Heart right ventricle (tissue), 16 donors: ENCODE results near the gene FHIP1A. TPM values are rescaled to one million over a fixed set of nuclear protein-coding genes. Genes with fewer than 3 reads are reported as not detected.

ENCODE experiments used
- ATAC-seq, 8 donors: fragments of 200-7000 bp; cut with Tn5 transposase; one replicate each; pipeline ENCODE4 v1.9.1; 2020; ENCODE audit warnings: mild to moderate bottlenecking in 8 of 8, moderate library complexity in 8 of 8, moderate number of reproducible peaks in 1 of 8
- DNase-seq, 2 donors: peaks; one replicate each; pipeline ENCODE4 v3.0.0-alpha.2; 2020
- H3K27ac ChIP-seq, 10 donors: fragments of 200-600 bp; sonication (generic) in 2 of 10; one replicate each; pipeline versions ENCODE4 v1.5.0 to v1.8.0; 2020 to 2022; ENCODE audit warnings: mild to moderate bottlenecking in 3 of 10
- H3K27me3 ChIP-seq, 7 donors: fragments of 200-600 bp; one replicate each; pipeline ENCODE4 v1.8.0; 2021 to 2022; ENCODE audit warnings: mild to moderate bottlenecking in 2 of 7
- H3K36me3 ChIP-seq, 9 donors: fragments of 200-600 bp; sonication (generic) in 1 of 9; one replicate each; pipeline versions ENCODE4 v1.5.0 to v1.8.0; 2020 to 2022; ENCODE audit warnings: mild to moderate bottlenecking in 2 of 9
- H3K4me1 ChIP-seq, 9 donors: fragments of 200-600 bp; sonication (generic) in 1 of 9; one replicate each; pipeline versions ENCODE4 v1.5.0 to v1.8.0; 2020 to 2022; ENCODE audit warnings: mild to moderate bottlenecking in 4 of 9
- H3K4me3 ChIP-seq, 10 donors: fragments of 200-600 bp; sonication (generic) in 2 of 10; one replicate each; pipeline versions ENCODE4 v1.5.0 to v1.8.0; 2020 to 2022; ENCODE audit warnings: mild to moderate bottlenecking in 7 of 10, moderate library complexity in 2 of 10
- H3K9me3 ChIP-seq, 11 donors: fragments of 200-600 bp in 10 of 11; sonication (generic) in 2 of 11; one replicate each; pipeline versions ENCODE4 v1.5.0 to v1.8.0; 2013 to 2022; ENCODE audit warnings: mild to moderate bottlenecking in 2 of 11, control low read depth in 1 of 11, moderate library complexity in 1 of 11
- CTCF ChIP-seq, 9 donors: fragments of 200-600 bp; sonication (generic) in 2 of 9; IDR thresholded peaks; one replicate each; pipeline versions ENCODE4 v1.5.0 to v1.8.0; 2021 to 2022; ENCODE audit warnings: antibody characterized with exemption in 9 of 9, mild to moderate bottlenecking in 5 of 9, moderate library complexity in 1 of 9
- WGBS, 2 donors: extraction: QIAGEN DNeasy Blood & Tissue Kit; methylation state at CpG; one replicate each; pipeline ENCODE4 v1.1.7; 2013; ENCODE audit warnings: inconsistent platforms in 1 of 2; 5-methylcytosine and 5-hydroxymethylcytosine counted together
- intact Hi-C, 10 donors: fragments of 100-400 bp; cut with DNase I; formaldehyde crosslinking; loops; one replicate each; pipeline versions ENCODE4 v1.11.1 to v1.14.2; 2022
- polyA plus RNA-seq, 2 donors: library from polyadenylated mRNA; stranded (reverse); fragments of 200-250 nt; gene quantifications; one replicate each; pipeline ENCODE4 v1.2.3, GENCODE V29; 2013
- total RNA-seq, 10 donors: library from RNA; stranded (reverse); fragmentation: NEBNext Ultra II Directional in 3 of 10; extraction: Animal tissue kit (Norgen Biotek cat#: 25700) in 3 of 10; gene quantifications; one replicate each; pipeline versions ENCODE4 v1.2.1 to v1.2.4, GENCODE V29; 2021 to 2023
- donor health status: Arrhythmogenic right ventricular cardiomyopathy.
- donor health status: ischemic (EF 13 %, LVEDD 7.1; RV severe dilation, severe dysfunction).
- donor health status: healthy with polysubstance abuse.
- donor health status: DM: no; HTN: yes; CAD: no.
- donor health status: DM: no; HTN: no; CAD: no.
- donor health status: ischemic (EF 25% LVEDD 6.9; RV normal size, moderate dysfunction).
- donor health status: ischemic (EF 25% LVEDD 5.7; RV mildly dilated, moderate dysfunction).
- donor health status: healthy.
- donor health status: DM: yes; HTN: yes; CAD: no.
- donor health status: Ischemic cardiomyopathy.
- donor health status: ischemic (EF 35%, LVEDD 5.7; RV mildly dilated, moderate dysfunction).
- donor health status: nonischemic (EF 11% LVEDD 7.7; RV severe dilation, severe dysfunction).
- donor health status: DM: yes; HTN: yes; CAD: no.
- donor health status: PGD.
- donor health status: ischemic (EF 29% LVEDD 5.4; RV normal size, mild dysfunction).
- donor health status: nonischemic (EF 23%, LVEDD 6.1; RV moderate dilation, normal function).

The FHIP1A gene
- total and polyA plus RNA-seq, 12 donors: 0.77 to 27.7 (median 20.5) TPM

DNA sequence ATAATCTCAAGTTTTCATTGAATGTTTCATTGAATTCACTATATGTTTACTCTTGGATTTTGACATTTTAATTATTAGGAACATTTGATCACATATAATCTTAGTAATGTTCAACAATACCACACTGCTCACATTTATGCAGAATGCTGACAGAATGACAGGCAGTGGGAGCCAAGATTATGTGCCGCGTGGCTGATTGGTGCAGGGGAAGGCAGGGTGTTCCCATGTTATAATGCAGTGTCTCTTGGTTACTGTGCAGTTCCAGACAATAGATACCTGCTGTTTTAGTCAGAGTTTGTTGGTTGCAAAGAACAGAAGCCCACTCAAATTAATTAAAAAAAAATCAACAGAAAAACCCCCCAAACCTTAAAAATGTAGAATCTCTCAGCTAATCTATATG lies 33.0 kb downstream of the FHIP1A start:
- no peak for TF ChIP-seq CTCF (IDR thresholded peaks at IDR 0.05)
- Histone ChIP-seq H3K36me3 (no peaks in the 10 kb centered on the region), H3K9me3 (no peaks in the 10 kb centered on the region), H3K27me3 (peaks cover 0 to 4% (median 0%) of the 10 kb centered on the region in 7 donors), H3K4me3 (no peak overlapping the region), H3K27ac (no peak overlapping the region), H3K4me1 (peaks cover 0 to 11% (median 0%) of the 10 kb centered on the region in 9 donors)
- WGBS, 2 donors: 72 to 79% methylated on average over 2 of the region's 2 CpGs
- peak in 1 of 8 donors; percentile 74 for ATAC-seq
- no peak for DNase-seq
- intact Hi-C loops: no loop called here

GRCh38 chr4:151443247-151443646 lies 34.3 kb downstream of the FHIP1A start:
- intact Hi-C loops: no loop called here
- Histone ChIP-seq H3K4me1 (peaks cover 0 to 11% (median 0%) of the 10 kb centered on the region in 9 donors), H3K9me3 (no peaks in the 10 kb centered on the region), H3K4me3 (no peak overlapping the region), H3K27ac (no peak overlapping the region), H3K36me3 (no peaks in the 10 kb centered on the region), H3K27me3 (peaks cover 0 to 4% (median 0%) of the 10 kb centered on the region in 7 donors)
- ATAC-seq (no peak), DNase-seq (no peak)
- 64 to 77% methylated on average over 5 of the region's 5 CpGs for WGBS, 2 donors
- TF ChIP-seq CTCF (IDR thresholded peaks at IDR 0.05): no peak

- intact Hi-C loops: no loop called here
- 65 to 70% methylated on average over 6 of the region's 6 CpGs for WGBS, 2 donors
- Histone ChIP-seq H3K27me3 (peaks cover 0 to 4% (median 0%) of the 10 kb centered on the region in 7 donors), H3K9me3 (no peaks in the 10 kb centered on the region), H3K27ac (no peak overlapping the region), H3K4me1 (peaks cover 0 to 11% (median 0%) of the 10 kb centered on the region in 9 donors), H3K4me3 (no peak overlapping the region), H3K36me3 (no peaks in the 10 kb centered on the region)
- DNase-seq (no peak), ATAC-seq (no peak)
- TF ChIP-seq CTCF (IDR thresholded peaks at IDR 0.05): no peak
Observed at GRCh38 chr4:151443752-151444151, 34.8 kb downstream of the FHIP1A start.

- Histone ChIP-seq H3K9me3 (no peaks in the 10 kb centered on the region), H3K27me3 (peaks cover 0 to 4% (median 0%) of the 10 kb centered on the region in 7 donors), H3K27ac (no peak overlapping the region), H3K4me1 (peaks cover 0 to 11% (median 0%) of the 10 kb centered on the region in 9 donors), H3K36me3 (no peaks in the 10 kb centered on the region), H3K4me3 (no peak overlapping the region)
- intact Hi-C loops: no loop called here
- no peak for ATAC-seq
- no peak for DNase-seq
- WGBS, 2 donors: 95 to 96% methylated on average over 2 of the region's 2 CpGs
- no peak for TF ChIP-seq CTCF (IDR thresholded peaks at IDR 0.05)
Observed at GRCh38 chr4:151446208-151446607, 37.2 kb downstream of the FHIP1A start.
